Measurements from ENCODE around the gene SLC1A7. TPM values are rescaled to one million over a fixed set of nuclear protein-coding genes. Genes with fewer than 3 reads are reported as not detected.

SLC1A7 gene
- total RNA-seq, 2 experiments from 2014 or later, result not detected

DNA sequence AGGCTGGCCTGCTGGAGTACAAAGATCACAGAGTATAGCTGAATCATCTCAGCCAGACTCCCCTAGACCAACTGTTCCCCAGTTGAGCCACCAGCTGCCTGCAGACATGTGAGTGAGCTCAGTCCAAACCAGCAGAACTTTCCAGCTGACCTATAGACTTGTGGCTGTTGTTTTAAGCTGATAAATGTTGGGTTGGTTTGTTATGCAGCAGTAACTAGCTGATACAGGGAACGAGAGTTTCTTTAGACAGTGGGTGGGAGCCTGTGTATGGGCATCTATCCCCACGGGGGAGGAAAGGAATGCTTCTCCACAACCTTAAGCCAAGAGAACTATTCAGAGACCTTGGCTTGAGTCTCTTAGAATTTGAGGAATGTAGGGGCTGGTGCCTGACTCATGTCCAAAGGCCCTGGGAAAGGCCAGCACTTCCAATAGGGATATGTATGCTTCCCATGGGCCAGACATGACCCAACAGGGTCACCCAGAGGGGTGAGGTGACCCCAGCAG lies 30.1 kb downstream of the SLC1A7 start:
- Mint-ChIP-seq H3K4me3 (no peak overlapping the region), H3K27me3 (peaks cover 2% of the 10 kb centered on the region), H3K36me3 (ENCODE audit: low read depth) (no peaks in the 10 kb centered on the region), H3K4me1 (peaks cover 26% of the 10 kb centered on the region), H3K27ac (no peak overlapping the region), H3K9me3 (ENCODE audit: low read depth) (peaks cover 2% of the 10 kb centered on the region)
- intact Hi-C loops (cut with DNase I, micrococcal nuclease), result no loop called here
- ATAC-seq (no peak), DNase-seq (no peak)
- POLR2A ChIA-PET, result no interaction called here
- CTCF ChIA-PET, result interaction anchor here (1.0 kb wide), 1 partner anchor 70 kb away, joined by 3 read pairs; no protein-coding TSS in a partner anchor

DNA sequence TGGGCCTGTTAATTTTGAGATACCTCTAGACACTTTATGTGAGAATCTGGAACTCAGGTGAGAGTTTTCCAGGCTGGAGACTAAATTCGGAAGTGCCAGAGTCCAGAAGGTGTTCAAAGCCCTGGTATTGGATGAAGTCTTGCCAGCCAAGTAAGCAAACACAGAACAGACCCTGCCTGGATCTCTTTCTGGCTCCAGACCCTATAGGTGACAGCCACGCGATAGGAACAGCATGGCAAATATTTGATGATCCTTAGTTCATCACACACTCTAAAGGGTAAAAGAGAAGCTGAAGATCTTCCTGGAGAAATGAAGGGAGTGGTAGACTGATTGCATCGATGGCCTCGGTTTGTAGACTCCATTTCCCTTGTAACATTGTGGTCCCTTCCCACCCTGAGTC lies 30.7 kb downstream of the SLC1A7 start:
- ChIA-PET CTCF (interaction anchor here (1.0 kb wide), 1 partner anchor 70 kb away, joined by 3 read pairs; no protein-coding TSS in a partner anchor), POLR2A (no interaction called here)
- Mint-ChIP-seq H3K27me3 (peaks cover 2% of the 10 kb centered on the region), H3K4me1 (peaks cover 29% of the 10 kb centered on the region), H3K4me3 (no peak overlapping the region), H3K27ac (no peak overlapping the region), H3K36me3 (ENCODE audit: low read depth) (no peaks in the 10 kb centered on the region), H3K9me3 (ENCODE audit: low read depth) (peaks cover 2% of the 10 kb centered on the region)
- DNase-seq (no peak), ATAC-seq (no peak)
- intact Hi-C loops (cut with DNase I, micrococcal nuclease), result no loop called here

GRCh38 chr1:53111073-53111556 lies 31.3 kb downstream of the SLC1A7 start:
- ChIA-PET CTCF (interaction anchor here (1.0 kb wide), 1 partner anchor 71 kb away, joined by 3 read pairs; no protein-coding TSS in a partner anchor), POLR2A (no interaction called here)
- ATAC-seq (peak; percentile 20), DNase-seq (peak; percentile 34)
- H3K4me3 Mint-ChIP-seq, result no peak overlapping the region
- H3K27ac Mint-ChIP-seq, result no peak overlapping the region
- no peaks in the 10 kb centered on the region for H3K36me3 Mint-ChIP-seq (ENCODE audit: low read depth)
- intact Hi-C loops (cut with DNase I, micrococcal nuclease), result no loop called here
- H3K27me3 Mint-ChIP-seq, result peaks cover 2% of the 10 kb centered on the region
- peaks cover 2% of the 10 kb centered on the region for H3K9me3 Mint-ChIP-seq (ENCODE audit: low read depth)
- peaks cover 29% of the 10 kb centered on the region for H3K4me1 Mint-ChIP-seq

DNA sequence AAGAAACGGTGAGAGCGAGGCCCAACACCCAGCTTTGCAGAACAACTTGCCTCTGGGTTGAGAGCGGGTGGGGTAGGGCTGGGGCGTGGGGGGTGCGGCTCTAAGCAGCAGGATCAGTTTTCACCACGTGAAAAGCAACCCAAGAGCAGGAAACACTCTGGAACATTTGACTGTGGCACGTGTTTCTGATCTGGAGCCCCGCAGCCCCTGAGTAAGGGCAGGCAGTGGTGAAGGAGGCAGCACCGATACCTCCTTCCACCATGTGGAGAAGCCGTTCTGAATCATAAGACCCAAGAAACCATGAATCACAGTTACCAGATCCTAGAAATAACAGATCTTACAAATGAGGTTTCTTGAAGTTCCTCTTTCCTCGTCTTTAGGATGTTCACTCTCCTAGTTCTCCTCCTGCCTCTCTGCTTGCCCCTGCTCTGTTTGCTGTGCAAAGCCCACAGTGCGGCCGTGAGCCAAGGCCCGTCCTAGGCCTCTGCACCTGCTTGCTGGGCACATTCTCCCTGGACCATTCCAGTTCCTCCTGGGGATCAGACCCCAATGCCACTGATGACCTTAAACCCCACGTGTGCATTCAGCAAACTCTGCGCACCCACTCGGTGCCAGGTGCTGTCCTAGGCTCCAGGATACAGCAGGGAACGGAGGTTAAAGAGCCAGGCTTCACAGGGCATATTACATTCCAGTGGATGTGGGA lies 31.9 kb downstream of the SLC1A7 start:
- DNase-seq (peak; percentile 66), ATAC-seq (peak; percentile 87)
- ChIA-PET POLR2A (no interaction called here), CTCF (no interaction called here)
- H3K4me3 Mint-ChIP-seq, result no peak overlapping the region
- peaks cover 5% of the 10 kb centered on the region for H3K27me3 Mint-ChIP-seq
- H3K4me1 Mint-ChIP-seq, result peaks cover 29% of the 10 kb centered on the region
- H3K9me3 Mint-ChIP-seq (ENCODE audit: low read depth), result peaks cover 2% of the 10 kb centered on the region
- no peaks in the 10 kb centered on the region for H3K36me3 Mint-ChIP-seq (ENCODE audit: low read depth)
- H3K27ac Mint-ChIP-seq, result peak overlapping the region; percentile 59
- intact Hi-C loops (cut with DNase I, micrococcal nuclease), result no loop called here

DNA sequence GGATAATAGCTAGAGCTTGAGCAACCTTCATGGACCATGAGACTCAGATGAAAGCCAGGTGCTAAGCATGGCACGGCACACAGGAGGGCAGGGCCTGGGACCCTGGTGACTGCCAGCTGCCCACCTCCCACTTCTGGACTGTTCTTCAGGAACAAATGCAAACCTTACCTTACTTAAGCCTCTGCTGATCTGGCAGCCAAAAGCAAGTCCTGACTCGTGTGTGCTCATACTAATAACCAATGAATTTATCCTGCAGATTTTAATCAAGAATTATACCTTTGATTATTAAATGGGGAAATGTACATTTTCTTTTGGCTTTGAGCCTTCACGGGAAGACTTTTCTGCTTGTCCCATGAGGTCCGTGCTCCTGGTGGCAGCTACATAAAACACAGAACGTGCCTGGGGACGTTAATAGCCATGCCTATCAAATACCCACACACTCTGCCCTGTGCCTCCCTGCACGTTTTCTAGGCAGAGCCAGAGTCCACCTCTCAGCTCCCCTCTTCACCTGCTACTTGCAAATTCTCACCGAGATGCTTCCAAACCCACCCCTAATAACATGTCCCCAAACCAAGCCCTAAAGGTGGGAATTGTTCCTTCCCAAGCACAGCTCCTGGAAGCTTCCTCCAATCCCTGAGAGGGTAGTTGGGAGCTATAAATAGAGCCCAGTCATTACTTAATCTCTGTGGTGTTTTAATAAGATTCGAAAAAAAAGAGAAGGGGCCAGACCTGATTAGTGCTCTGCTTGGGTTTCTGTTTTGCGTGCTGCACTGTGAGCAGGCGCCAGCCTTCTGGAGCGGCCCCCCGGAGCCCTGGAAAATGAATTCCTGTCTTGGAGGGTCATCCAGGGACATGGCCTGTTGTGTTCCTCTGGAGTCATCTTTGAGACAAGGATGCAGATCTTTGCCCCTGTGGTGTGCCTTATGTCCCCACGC lies 33.5 kb downstream of the SLC1A7 start:
- H3K27me3 Mint-ChIP-seq, result peaks cover 6% of the 10 kb centered on the region
- ATAC-seq (no peak), DNase-seq (no peak)
- H3K27ac Mint-ChIP-seq, result no peak overlapping the region
- POLR2A ChIA-PET, result no interaction called here
- H3K4me3 Mint-ChIP-seq, result no peak overlapping the region
- no peaks in the 10 kb centered on the region for H3K36me3 Mint-ChIP-seq (ENCODE audit: low read depth)
- peaks cover 2% of the 10 kb centered on the region for H3K9me3 Mint-ChIP-seq (ENCODE audit: low read depth)
- CTCF ChIA-PET, result no interaction called here
- peaks cover 29% of the 10 kb centered on the region for H3K4me1 Mint-ChIP-seq
- intact Hi-C loops (cut with DNase I, micrococcal nuclease), result no loop called here

- Mint-ChIP-seq H3K36me3 (ENCODE audit: low read depth) (no peaks in the 10 kb centered on the region), H3K27ac (no peak overlapping the region), H3K27me3 (peaks cover 7% of the 10 kb centered on the region), H3K4me1 (peaks cover 29% of the 10 kb centered on the region), H3K9me3 (ENCODE audit: low read depth) (peaks cover 2% of the 10 kb centered on the region), H3K4me3 (no peak overlapping the region)
- ChIA-PET POLR2A (interaction anchor here (0.7 kb wide), 1 partner anchor 1602 kb away, joined by 5 read pairs; no protein-coding TSS in a partner anchor), CTCF (no interaction called here)
- no peak for ATAC-seq
- intact Hi-C loops (cut with DNase I, micrococcal nuclease), result no loop called here
- DNase-seq, result no peak
Measured at GRCh38 chr1:53107570-53108322, 34.7 kb downstream of the SLC1A7 start.

DNA sequence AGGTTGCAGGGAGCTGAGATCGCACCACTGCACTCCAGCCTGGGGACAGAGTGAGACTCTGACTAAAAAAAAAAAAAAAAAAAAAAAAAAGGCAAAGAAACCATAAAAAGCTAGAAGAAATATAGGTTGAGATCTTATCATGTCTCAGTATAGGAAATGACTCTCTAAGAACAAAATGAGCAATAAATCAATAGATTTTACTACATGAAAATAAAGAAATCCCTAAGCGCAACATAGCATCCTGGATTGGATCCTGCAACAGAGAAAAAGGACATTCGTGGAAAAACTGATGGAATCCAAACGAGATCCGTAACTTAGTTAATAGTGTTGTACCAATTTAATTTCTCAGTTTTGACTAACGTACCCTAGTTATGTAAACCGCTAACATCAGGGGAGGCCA lies 35.3 kb downstream of the SLC1A7 start:
- no peak for ATAC-seq
- ChIA-PET CTCF (interaction anchor here (0.7 to 1.1 kb wide), 2 partner anchors 75 to 172 kb away, joined by 3 to 4 read pairs; no protein-coding TSS in a partner anchor), POLR2A (interaction anchor here (0.7 to 1.2 kb wide), 2 partner anchors 134 to 1601 kb away, joined by 5 read pairs; no protein-coding TSS in a partner anchor)
- H3K9me3 Mint-ChIP-seq (ENCODE audit: low read depth), result no peaks in the 10 kb centered on the region
- no peaks in the 10 kb centered on the region for H3K36me3 Mint-ChIP-seq (ENCODE audit: low read depth)
- DNase-seq, result no peak
- H3K27ac Mint-ChIP-seq, result no peak overlapping the region
- peaks cover 29% of the 10 kb centered on the region for H3K4me1 Mint-ChIP-seq
- H3K4me3 Mint-ChIP-seq, result no peak overlapping the region
- intact Hi-C loops (cut with DNase I, micrococcal nuclease), result no loop called here
- H3K27me3 Mint-ChIP-seq, result peaks cover 7% of the 10 kb centered on the region

DNA sequence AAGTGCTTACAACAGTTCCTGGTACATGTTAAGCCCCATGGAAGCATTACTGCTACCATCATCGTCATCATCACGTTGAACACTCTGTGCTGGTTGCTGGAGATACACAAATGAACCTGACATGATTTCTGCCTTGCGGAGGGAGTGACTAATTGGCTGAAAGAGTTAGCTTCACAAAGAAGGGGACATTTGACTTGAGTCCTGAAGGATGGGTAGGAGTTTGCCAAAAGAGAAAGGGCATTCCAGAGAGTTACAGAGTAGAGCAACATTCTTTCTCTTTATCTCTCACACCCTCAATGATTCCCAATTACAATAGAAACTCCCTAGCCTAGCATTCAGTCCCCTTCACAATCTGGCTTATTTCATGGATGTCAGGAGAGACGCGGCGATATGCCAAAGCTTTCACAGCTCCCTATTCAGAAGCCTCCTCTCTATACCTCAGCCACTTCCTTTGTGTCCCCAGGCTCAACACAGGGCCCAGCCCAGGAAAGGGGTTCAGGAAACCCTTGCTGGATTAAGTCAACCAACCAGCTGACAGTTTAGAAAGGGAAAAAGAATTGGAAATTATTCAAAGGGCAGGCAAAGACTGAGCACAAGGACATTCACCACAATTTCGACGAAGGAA lies 38.0 kb downstream of the SLC1A7 start:
- no peak overlapping the region for H3K27ac Mint-ChIP-seq
- no peaks in the 10 kb centered on the region for H3K36me3 Mint-ChIP-seq (ENCODE audit: low read depth)
- DNase-seq (no peak), ATAC-seq (no peak)
- H3K4me1 Mint-ChIP-seq, result peaks cover 13% of the 10 kb centered on the region
- H3K27me3 Mint-ChIP-seq, result peaks cover 5% of the 10 kb centered on the region
- intact Hi-C loops (cut with DNase I, micrococcal nuclease), result no loop called here
- POLR2A ChIA-PET, result no interaction called here
- CTCF ChIA-PET, result no interaction called here
- no peak overlapping the region for H3K4me3 Mint-ChIP-seq
- no peaks in the 10 kb centered on the region for H3K9me3 Mint-ChIP-seq (ENCODE audit: low read depth)

- Mint-ChIP-seq H3K27ac (no peak overlapping the region), H3K9me3 (ENCODE audit: low read depth) (no peaks in the 10 kb centered on the region), H3K36me3 (ENCODE audit: low read depth) (no peaks in the 10 kb centered on the region), H3K4me3 (no peak overlapping the region), H3K27me3 (no peaks in the 10 kb centered on the region), H3K4me1 (no peaks in the 10 kb centered on the region)
- ATAC-seq (no peak), DNase-seq (no peak)
- ChIA-PET POLR2A (no interaction called here), CTCF (no interaction called here)
- intact Hi-C loops (cut with DNase I, micrococcal nuclease), result no loop called here
Measured at GRCh38 chr1:53094533-53094919, 47.9 kb downstream of the SLC1A7 start.

GRCh38 chr1:53093778-53094532 lies 48.5 kb downstream of the SLC1A7 start:
- Mint-ChIP-seq H3K4me1 (no peaks in the 10 kb centered on the region), H3K27me3 (no peaks in the 10 kb centered on the region), H3K27ac (no peak overlapping the region), H3K36me3 (ENCODE audit: low read depth) (no peaks in the 10 kb centered on the region), H3K9me3 (ENCODE audit: low read depth) (no peaks in the 10 kb centered on the region), H3K4me3 (no peak overlapping the region)
- intact Hi-C loops (cut with DNase I, micrococcal nuclease), result no loop called here
- no peak for DNase-seq
- no peak for ATAC-seq
- ChIA-PET CTCF (interaction anchor here (0.6 to 0.8 kb wide), 2 partner anchors 19 to 306 kb away, joined by 3 to 4 read pairs; no protein-coding TSS in a partner anchor), POLR2A (no interaction called here)
